ENCODE data around the gene SYT6.

- TF ChIP-seq EZH2 (IDR thresholded peaks at IDR 0.05) (no peak), POLR2AphosphoS5 (IDR thresholded peaks at IDR 0.05; ENCODE audit: low read depth, low read length) (no peak), POLR2A (IDR thresholded peaks at IDR 0.05; ENCODE audit: borderline replicate concordance, extremely low read depth, insufficient read depth, insufficient read length) (no peak)
- TF ChIP-seq, protein P1, sequence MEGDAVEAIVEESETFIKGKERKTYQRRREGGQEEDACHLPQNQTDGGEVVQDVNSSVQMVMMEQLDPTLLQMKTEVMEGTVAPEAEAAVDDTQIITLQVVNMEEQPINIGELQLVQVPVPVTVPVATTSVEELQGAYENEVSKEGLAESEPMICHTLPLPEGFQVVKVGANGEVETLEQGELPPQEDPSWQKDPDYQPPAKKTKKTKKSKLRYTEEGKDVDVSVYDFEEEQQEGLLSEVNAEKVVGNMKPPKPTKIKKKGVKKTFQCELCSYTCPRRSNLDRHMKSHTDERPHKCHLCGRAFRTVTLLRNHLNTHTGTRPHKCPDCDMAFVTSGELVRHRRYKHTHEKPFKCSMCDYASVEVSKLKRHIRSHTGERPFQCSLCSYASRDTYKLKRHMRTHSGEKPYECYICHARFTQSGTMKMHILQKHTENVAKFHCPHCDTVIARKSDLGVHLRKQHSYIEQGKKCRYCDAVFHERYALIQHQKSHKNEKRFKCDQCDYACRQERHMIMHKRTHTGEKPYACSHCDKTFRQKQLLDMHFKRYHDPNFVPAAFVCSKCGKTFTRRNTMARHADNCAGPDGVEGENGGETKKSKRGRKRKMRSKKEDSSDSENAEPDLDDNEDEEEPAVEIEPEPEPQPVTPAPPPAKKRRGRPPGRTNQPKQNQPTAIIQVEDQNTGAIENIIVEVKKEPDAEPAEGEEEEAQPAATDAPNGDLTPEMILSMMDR (IDR thresholded peaks at IDR 0.05 in 2 of 3, conservative IDR thresholded peaks at IDR 0.05 in 1 of 3; ENCODE audit: borderline replicate concordance in 1 of 3, insufficient read depth in 1 of 3, low read depth in 2 of 3, low read length in 2 of 3), result no peak
Observed at GRCh38 chr1:114137497-114137896, 16.2 kb downstream of the SYT6 start.
